Measurements from ENCODE around the gene TMEM240. TPM values are rescaled to one million over a fixed set of nuclear protein-coding genes. Genes with fewer than 3 reads are reported as not detected.

Gene TMEM240
- total and polyA plus RNA-seq, 2 of the 8 experiments (the other 6 are each of a cell fraction or from before 2014, with no cell fraction given) = 3.6 to 5.7 TPM

- Histone ChIP-seq H2BK120ac (replicated peaks; ENCODE audit: low read depth, low read length) (no peak overlapping the region), H3K23ac (ENCODE audit: insufficient read length) (no peak overlapping the region), H4K8ac (ENCODE audit: extremely low read depth, insufficient read depth, low read length) (no peak overlapping the region; the same call in 1 of the 2 replicates), H3K4me1 (replicated peaks in 1 of 4; ENCODE audit: control insufficient read depth in 3 of 4, insufficient read depth in 4 of 4, low read length in 3 of 4) (no peaks in the 10 kb centered on the region), H3K9ac (replicated peaks in 1 of 4; ENCODE audit: extremely low read depth in 1 of 4, low read depth in 3 of 4, low read length in 3 of 4) (no peak overlapping the region), H3K9me3 (ENCODE audit: insufficient read depth in 2 of 2, low read depth in 1 of 2, low read length in 1 of 2) (no peaks in the 10 kb centered on the region), H2AK5ac (ENCODE audit: low read depth, low read length) (no peak overlapping the region), H4K20me1 (replicated peaks in 1 of 2; ENCODE audit: control insufficient read depth in 1 of 2, insufficient read depth in 2 of 2, low read length in 2 of 2) (no peaks in the 10 kb centered on the region), H3K27ac (ENCODE audit: low read depth, low read length) (no peak overlapping the region), H2BK15ac (ENCODE audit: low read length) (no peak overlapping the region), H2BK12ac (ENCODE audit: low read depth, low read length) (no peak overlapping the region), H3K27me3 (replicated peaks in 1 of 4; ENCODE audit: control insufficient read depth in 3 of 4, extremely low read depth in 1 of 4, insufficient read depth in 3 of 4, low read length in 3 of 4) (no peaks in the 10 kb centered on the region; a peak in 1 of 7 replicates), H2AFZ (ENCODE audit: low read length) (no peak overlapping the region), H3K36me3 (ENCODE audit: control insufficient read depth in 2 of 4, insufficient read depth in 4 of 4, low read length in 3 of 4) (no peaks in the 10 kb centered on the region), H3K79me1 (ENCODE audit: low read depth, low read length) (no peaks in the 10 kb centered on the region), H3K4ac (replicated peaks; ENCODE audit: insufficient read length, low read depth, low read length) (no peak overlapping the region), H4K5ac (ENCODE audit: insufficient read length, low read depth, low read length) (no peak overlapping the region), H2BK5ac (ENCODE audit: low read depth, low read length) (no peak overlapping the region), H3K18ac (ENCODE audit: extremely low read depth, low read length) (no peak overlapping the region), H3K4me3 (ENCODE audit: extremely low read depth in 1 of 4, insufficient read depth in 2 of 4, low read depth in 3 of 4, low read length in 4 of 4) (no peak overlapping the region), H3K14ac (ENCODE audit: insufficient read length) (no peak overlapping the region), H3K4me2 (ENCODE audit: insufficient read depth in 1 of 2, low read depth in 2 of 2, low read length in 2 of 2) (no peak overlapping the region), H2BK20ac (ENCODE audit: low read length) (no peak overlapping the region), H3K23me2 (ENCODE audit: low read depth, low read length) (no peaks in the 10 kb centered on the region), H3K79me2 (ENCODE audit: control insufficient read depth in 1 of 2, insufficient read depth in 2 of 2, low read length in 2 of 2) (no peaks in the 10 kb centered on the region), H3K56ac (replicated peaks; ENCODE audit: insufficient read length, low read depth, low read length) (no peak overlapping the region), H4K91ac (replicated peaks; ENCODE audit: insufficient read length, low read length) (no peak overlapping the region)
- no peak for TF ChIP-seq KDM4A (IDR thresholded peaks at IDR 0.05; ENCODE audit: low read depth, low read length, severe bottlenecking)
- no peak for TF ChIP-seq CTBP2 (IDR thresholded peaks at IDR 0.05; ENCODE audit: borderline replicate concordance, insufficient read depth, insufficient read length, low read length)
- no peak for TF ChIP-seq NANOG (IDR thresholded peaks at IDR 0.05; ENCODE audit: insufficient read depth, low read depth, low read length, poor library complexity, severe bottlenecking)
- no peak for TF ChIP-seq TCF12 (IDR thresholded peaks at IDR 0.05; ENCODE audit: low read depth, low read length)
- TF ChIP-seq ASH2L (IDR thresholded peaks at IDR 0.05; ENCODE audit: low read length) = no peak
- no peak for TF ChIP-seq FOSL1 (IDR thresholded peaks at IDR 0.05; ENCODE audit: insufficient read depth, low read depth, low read length)
- no peak for TF ChIP-seq CHD1 (IDR thresholded peaks at IDR 0.05; ENCODE audit: low read depth, low read length)
- DNase-seq (ENCODE audit: low read depth in 1 of 2, low spot score in 2 of 2) (no peak), FAIRE-seq (no peak)
- 78% methylated on average over 9 of the region's 9 CpGs; no CpG with 5 or more reads in 1 of the 2 experiments for WGBS, 2 experiments (ENCODE audit: extremely low coverage in 1 of 2, insufficient coverage in 1 of 2, insufficient read length in 1 of 2, insufficient replicate concordance in 2 of 2, low coverage in 1 of 2, low lambda C conversion rate in 2 of 2, missing lambda C conversion rate in 1 of 2)
- CTCF ChIA-PET (ENCODE audit: partially characterized antibody) = interaction anchor here (0.6 to 0.7 kb wide), 2 partner anchors 24 to 36 kb away, joined by 5 read pairs; no protein-coding TSS in a partner anchor
- POLR2A ChIA-PET (ENCODE audit: partially characterized antibody) = interaction anchor here (1.3 kb wide), 1 partner anchor 15 kb away, joined by 3 read pairs; no protein-coding TSS in a partner anchor
These were observed 42.3 kb upstream of the TMEM240 start for GRCh38 chr1:1582585-1583346.
